NCI-H2107 (cell line): ENCODE measurements around the gene SLN.

Source experiments
- DNase-seq: peaks from one replicate; lab custom pipeline; 2025; lab: John Stamatoyannopoulos, UW

SLN gene

DNA sequence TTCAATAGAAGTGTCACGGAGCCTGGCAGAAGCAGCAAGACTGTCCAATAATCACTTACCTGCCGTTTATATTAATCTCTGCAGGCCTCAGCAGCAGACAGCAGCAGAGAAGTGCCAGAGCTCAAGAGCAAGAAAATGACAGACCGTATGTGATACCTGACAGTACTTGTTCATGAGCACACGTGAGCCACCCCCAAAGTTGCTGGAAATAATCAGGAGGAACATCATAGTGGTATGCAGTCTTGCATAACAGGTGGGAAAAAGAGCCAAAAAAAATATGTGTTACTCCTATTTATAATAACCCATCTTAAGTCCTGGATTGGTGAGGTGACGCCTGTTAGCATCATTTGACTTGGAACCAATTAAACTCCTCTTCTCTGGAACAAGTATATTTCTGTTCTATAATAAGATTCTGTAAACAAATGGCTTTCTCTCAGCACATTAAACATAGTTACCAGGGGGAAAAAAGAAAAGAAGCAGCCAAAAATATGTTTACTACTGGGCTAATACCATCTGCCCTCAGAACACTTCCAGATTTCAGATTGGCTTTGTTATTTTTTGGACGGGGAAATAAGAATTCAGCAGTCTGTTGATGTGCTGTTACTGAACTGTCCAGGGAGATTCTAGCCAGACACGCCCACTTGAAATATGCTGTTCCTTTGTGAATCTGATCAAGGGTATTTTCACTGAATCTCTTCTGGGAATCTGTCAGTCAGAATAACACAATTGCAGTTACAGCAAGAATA is 7.9 kb upstream of the SLN start:
- DNase-seq: no peak

DNA sequence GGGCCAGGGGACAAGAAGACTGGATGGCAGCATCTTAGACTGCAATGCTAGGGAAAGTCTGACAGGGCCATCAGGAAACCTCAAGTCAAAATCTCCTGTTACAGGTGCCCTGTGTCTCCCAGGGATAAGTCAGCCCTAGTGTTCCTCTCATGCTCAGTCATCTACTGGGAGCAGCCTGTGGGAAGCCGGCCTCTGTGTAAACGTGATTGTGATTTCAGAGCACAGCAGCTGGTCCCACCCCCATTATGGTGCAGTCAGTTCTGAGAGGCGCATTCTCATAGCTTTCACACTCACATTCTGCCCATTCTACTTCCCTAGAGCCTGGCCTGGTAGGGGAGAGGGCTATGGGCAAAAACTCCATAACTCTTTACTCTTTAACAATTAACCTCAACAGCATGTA is 7.2 kb upstream of the SLN start:
- no peak for DNase-seq

DNA sequence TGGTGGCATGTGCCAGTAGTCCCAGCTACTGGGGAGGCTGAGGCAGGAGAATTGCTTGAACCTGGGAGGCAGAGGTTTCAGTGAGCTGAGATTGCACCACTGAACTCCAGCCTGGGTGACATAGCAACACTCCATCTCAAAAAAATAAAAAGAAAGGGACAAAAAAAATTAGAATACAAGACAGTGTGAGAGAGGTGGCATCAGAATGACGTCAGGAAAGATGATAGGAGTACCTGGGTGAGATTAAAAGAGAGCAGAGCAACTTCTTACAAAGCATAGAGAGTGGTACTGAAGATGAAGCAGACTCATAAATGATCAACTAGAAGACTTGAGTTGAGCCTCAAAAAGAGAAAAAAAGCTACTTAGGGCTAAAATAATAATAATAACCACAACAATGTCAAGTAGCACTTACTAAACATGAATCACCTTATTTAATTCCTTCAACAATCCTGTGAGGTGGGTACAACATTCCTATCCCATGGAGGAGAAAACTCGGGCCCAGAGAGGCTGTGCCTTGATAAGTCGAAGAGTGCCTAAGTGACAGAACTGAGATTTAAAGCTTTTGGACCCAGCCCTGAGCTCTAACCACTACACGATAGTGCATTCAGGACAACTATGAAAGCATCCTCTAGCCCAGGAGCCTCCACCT is 5.2 kb upstream of the SLN start:
- no peak for DNase-seq

DNA sequence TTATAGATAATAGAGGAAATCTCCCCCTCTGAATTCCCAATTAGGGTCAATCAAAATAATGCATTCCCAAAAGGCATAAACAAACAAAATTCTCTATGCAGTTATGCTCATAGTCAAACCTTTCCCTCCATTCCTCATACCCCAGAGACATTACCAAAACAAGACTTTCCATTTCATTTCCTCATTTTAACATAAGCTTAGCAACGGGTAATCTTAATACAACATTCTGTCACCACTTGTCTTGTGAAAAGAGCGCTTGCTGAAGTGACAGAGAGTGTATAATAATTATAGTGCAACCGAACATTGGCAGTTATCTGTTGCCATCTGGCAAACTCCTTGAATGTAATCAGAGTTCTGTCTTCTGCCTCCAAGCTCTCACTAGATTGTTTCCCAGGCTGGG is 1.2 kb upstream of the SLN start:
- DNase-seq: no peak

DNA sequence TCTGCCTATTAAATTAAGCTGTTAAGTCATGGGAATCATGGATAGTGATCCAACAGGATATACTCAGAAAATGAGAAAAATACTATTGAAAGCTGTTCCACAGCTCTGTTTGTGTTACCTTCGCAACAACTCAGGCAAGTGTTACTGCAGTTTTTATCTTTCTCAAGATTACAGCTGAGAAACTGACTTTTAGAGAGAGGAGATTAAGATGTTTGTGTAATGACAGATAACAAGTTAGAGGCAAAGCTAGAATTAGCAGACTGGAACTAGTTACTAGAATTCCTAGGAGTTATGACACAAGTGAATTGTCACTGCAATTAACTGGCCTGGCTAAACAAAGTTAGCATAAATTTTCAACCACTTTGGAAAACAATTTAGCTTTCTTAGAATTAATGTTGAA is 1.6 kb downstream of the SLN start:
- no peak for DNase-seq

DNA sequence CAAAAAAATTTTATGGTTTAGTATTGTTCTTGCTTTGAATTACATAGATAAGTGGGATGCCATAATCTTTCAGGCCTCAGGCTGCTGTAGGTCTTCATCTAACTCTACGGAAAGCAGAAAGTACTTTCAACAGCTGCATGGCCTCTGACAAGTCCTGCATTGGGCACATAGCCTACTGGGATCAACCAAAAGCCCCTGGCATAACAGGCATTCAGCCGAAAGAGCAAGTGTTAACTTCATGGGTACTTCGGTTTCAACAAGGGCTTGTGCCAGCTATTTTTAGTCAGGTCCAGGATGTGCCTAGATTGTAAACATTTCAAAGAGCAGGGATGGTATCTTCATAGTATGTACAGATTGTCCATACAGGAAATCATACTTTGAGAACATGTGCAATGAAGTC is 3.1 kb downstream of the SLN start:
- DNase-seq: no peak

DNA sequence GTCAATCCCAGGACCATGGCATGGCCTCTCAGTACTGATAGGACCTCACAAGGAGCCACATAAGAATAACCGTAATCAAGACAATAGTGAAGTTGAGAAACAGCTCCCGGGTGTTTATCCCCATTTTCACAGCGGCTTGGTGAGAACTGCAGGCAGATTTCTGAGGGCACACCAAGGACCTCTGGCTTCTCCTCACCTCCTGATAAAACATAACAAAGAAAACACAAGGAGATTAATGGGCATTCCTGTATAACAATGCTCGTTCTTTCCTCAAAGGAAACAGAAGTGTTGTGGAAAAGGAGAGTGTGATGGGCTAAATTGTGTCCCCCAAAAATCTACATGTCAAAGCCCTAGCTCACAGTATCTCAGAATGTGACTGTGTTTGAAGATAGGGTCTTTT is 4.0 kb downstream of the SLN start:
- no peak for DNase-seq

DNA sequence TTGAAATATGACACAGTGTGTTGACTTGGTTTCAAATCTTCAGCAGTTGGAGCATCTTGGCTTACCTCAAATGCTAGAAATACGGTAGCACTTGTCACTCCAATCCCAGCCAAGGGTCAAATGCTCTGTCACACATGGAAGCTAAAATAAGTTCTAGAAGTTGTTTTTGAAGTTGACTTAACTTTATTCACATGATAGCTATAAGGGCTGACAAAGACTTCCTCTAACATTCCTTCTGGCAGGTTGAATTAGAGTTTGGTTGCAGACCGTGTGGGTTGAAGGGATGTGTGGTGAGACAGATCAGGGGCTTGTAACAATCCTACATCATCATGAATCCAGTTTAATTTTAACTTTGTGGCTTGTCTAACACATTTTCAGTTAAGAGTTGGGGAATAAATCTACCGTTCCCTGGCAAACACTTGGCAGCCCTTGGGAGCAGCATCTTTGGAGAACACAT is 4.6 kb downstream of the SLN start:
- DNase-seq: no peak

DNA sequence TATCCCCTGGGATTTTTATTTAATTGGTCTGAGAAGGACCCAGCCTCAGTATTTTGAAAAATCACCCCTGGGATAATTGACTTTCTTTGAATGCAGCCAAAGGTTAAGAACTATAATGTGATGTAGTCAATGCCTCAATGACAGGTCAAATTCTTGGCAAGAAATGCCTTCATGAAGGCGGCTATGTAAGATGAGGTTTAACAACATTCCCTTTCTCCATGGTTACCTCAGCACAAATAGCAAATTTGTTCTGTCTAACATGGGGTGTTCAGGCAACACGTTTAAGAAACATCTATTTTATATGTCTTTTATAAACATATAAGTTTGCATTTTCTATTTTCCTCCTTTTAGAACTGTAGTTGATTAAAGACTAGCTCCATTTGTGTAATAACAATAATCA is 5.3 kb downstream of the SLN start:
- DNase-seq: no peak

DNA sequence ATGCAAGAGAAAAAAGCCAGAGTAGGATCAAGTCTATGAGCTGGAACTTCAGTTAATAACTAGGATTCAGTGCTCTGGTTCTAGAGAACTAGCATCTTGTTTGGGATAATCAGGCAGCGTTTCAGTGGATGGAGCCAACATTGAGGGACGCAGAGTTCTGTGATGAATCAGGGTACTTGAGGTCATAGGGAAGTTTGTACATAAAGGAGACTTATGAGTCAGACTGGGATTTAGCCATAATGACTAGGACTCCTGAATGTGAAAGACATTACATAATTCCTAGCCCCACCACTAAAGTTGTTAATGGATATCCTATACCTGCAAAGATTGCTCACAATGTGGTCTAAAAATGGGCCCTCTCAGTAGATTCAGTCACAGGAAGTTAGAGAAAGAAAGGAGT is 6.8 kb downstream of the SLN start:
- DNase-seq: no peak

DNA sequence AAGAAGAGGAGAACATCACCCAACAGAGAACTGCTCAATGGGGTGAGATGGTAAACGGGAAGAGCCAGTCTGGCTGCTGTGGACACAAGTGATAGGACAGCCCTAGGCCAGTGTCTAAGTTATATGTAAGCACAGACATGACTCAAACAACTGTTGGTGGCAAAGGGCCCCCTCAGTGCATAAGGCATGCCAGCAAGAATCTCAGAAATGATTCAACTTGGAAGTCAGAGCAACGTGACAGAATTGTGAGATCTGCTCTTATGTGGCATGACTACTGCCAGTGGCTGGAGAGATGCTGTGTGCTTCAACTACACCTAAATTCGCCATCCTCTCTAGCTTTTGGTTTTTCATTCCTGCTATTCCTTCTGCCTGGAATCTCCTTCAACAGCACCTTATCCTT is 7.4 kb downstream of the SLN start:
- no peak for DNase-seq

DNA sequence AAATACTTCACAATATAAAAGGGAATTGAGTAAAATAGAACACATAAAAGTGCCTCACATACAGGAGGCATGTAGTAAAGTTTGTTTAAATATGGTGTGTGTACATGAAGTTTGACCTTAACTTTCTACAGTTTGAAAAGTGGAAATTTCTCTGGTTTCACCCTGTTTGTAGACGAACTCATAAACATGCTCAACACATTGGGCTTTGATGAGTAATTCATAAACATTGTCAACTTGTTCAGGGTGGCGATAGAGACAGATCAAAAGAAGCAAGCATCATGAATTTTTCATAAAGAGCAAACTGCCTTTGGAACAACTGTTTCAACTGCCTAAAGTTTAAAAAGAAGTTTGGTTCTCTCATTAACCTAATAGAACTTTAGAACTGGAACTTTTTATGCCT is 9.1 kb downstream of the SLN start:
- DNase-seq: no peak

DNA sequence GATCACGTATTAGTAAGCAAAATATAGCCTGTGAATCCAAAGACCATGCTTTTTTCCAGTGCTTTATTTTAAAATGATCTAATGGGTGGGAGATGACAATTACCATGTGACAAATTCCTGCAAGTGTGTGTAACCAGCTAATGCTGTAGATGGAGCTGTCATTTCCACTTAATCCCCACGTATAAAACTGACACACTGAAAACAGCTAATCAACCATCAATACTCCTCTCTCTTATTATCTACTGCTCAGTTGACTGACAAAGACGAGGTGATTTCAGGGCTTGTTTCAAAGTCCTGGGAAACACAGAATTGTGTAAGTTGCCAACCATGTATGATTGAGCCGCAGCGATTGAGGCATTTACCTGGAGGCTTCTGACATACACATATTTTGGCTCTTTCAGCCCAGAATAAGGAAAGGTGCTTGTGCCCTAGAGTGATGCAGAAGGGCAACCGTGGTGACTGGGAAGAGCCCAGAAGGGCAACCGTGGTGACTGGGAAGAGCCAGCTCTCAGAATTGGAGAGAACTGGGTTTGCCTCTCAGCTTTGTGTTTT is 9.7 kb downstream of the SLN start:
- no peak for DNase-seq

DNA sequence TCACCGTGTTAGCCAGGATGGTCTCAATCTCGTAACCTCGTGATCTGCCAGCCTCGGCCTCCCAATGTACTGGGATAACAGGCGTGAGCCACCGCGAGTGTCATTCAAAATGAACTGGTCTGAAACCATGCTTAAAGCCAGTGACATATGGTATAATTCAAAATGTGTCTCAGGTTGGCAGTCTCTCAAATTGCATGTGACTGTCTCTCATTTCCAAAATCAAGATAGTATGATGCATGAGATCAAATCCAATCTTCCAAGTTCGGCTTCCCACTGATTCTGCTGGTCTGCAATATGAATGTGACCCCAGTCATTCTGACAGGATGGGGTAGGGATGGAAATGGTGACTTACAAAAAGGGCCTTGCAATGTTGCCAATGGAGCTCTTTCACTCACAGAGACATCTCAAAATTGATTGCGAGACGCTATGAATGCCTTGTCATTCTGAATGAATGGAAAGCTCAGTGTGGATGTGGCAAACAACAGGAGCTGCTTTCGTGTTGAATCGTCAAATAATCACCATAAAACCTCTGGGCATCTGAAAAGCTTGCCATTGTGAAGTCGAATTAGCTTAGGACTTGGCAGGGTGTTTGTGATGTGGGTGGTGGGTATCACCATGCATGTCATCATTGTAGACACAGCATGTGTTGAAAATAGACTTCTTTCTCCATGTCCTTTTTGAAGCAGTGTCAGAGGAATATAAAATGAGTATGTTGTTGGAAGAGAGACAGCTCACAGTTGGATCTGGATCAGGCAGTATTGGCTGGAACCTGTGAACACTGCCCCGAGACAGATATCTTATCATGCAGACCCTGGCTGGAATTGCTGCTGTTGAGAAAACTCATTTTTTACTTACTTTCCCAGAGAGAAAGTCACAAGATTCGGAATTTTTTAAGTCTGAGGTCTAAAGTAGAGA is 12.2 kb downstream of the SLN start:
- DNase-seq: no peak

DNA sequence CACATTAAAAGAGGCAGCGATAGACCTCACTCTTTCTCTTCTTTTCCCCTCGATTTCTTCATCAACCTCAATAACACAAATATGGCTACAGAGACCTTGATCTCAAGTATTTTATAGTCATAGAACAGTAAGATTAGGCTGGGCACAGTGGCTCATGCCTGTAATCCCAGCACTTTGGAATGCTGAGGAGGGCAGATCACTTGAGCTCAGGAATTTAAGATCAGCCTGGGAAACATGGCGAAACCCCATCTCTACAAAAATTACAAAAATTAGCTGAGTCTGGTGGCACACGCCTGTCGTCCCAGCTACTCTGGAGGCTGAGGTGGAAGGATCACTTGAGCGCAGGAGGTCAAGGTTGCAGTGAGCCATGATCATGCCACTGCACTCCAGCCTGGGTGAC is 14.6 kb downstream of the SLN start:
- DNase-seq: no peak

DNA sequence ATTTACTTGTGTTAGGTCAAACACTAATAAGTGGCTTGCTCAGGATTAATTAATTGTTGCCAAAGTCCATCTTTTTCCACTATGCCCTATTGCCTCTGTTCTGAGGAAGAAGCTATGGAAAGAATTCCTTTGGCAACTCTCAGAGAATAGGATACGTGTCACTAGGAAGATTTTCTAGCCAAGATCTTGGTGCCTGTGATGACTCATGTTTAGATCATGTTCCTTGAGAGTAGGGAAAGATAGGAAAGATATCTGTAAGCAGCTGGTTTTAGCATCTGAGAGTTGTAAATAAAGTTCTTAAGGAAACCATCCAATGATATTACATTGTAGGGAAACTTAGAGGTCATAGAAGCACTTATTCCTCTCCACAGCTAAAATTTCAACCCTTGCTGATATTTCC is 15.7 kb downstream of the SLN start:
- no peak for DNase-seq

DNA sequence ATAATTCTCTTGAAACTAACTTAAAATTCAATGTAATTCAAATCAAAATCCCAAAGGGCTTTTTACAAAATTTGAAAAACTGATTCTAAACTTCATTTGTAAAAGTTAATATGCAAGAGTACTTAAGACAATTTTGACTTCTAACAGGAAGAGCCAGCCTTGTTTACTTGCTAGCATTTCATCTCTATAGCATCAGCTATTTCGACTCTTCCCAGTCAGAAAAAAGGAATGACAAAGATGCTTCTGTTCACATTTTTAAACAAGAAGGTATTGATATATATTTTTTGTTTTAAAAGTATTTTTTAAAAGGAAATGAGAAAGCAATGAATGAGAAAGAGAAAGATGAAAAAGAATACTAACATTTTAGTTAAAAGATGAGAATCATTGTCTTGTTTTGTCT is 16.4 kb downstream of the SLN start:
- no peak for DNase-seq

DNA sequence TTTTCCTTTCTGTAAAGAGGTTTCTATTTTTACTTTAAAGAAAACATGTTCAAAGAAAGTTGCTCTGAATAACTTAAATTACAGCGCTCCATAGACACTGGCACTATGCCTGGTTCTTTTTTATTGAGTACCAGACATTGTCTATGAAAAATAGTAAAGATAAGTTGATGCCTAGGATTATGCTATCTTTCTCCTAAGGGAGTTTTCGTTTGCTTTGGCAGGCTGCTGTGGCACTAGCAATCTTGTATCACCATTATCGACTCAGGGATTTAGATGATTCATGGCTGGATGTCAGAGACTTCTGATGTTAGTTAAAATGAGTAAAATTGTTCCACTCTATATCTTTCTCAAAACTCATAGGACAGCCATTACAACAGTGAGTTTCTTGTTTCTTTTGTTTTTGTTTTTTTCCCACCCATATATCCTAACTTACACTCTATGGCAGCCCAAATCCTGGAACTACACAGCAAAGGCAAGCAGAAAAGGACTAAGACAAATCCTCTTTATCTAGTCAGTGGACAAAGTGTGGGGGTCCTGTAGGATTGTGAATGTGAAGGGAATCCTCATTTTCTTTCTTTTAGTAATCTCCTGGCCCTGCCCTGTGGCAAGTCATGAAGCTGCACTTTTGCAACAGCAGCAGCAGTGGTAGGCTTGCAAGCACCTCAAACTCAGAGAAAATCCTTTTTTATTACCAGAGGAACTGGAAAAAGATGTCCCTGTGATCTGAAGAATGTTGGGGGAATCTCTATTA is 20.7 kb downstream of the SLN start:
- no peak for DNase-seq

DNA sequence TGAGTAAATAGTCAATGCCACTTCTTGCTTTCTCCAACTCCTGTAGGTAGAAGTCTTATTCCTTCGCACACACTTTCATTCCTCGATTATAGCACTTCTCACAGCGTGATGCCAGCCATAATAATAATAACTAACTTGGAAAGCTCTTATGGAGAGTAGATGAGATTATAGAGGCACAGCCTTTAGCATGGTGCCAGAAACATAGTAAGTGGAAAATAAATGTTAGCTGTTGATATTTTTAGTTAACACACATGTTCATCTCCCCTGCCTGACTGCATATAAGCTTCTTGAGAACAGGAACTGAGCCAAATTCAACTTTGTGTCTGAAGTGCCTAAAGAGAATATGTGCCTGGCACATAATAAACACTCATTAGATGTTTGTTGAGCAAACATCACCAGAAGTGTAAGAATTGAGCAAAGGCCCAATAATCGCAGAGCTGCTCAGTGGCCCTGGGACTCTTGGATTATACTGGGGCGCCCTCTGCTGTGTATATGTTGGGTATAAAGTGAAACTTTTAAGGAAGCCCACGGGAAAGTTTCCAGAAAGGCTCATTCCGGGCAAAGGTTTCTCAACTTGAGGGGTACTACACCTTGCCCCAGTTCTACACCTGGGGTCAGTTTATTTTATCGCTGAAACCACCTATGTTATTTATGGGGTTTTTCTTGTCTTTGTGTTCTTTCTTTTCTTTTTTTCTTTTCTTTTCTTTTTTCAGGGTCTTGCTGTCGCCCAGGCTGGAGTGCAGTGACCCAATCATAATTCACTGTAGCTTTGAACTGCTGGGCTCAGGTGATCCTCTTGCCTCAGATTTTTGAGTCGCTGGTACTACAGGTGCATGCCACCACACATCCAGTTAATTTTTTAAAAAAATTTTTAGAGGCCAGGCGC is 22.3 kb downstream of the SLN start:
- no peak for DNase-seq

DNA sequence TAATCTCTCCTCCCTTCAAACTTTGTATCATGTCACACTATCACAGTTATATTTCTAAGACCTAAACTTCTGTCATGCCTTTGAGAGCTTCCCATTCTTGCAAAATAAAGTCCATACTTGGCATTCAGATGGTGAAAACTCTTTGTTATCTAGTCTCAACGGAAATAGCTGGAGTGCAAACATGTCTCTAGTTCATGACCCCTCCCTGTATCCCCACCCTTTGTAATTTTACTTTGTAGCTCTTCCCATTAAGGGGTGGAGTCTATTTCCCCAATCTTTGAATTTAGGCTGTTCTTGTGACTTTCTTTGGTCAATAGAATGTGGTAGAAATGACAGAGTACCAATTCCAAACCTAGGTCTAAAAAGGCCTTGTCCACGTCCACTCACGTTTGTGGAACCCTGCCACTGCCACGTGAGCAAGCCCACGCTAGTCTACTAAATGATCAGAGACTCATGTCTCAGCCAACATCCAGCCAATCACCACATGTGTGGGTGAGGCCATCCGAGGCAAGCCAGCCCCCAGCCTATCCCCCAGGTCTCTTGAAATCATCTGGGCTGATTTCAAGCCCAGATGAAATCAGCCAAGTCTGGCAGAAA is 23.4 kb downstream of the SLN start:
- DNase-seq: no peak
